ENCODE results near the gene MTURN. TPM values are rescaled to one million over a fixed set of nuclear protein-coding genes. Genes with fewer than 3 reads are reported as not detected.

The MTURN gene
- polyA plus RNA-seq, 1 donor (not counting 4 experiments of a cell fraction or from before 2014, with no cell fraction given), result 10.8 TPM

- FAIRE-seq (no peak), DNase-seq (ENCODE audit: low read depth, low spot score) (no peak)
- Histone ChIP-seq H3K9me1 (ENCODE audit: control insufficient read depth, extremely low read depth, insufficient read depth, low read length) (no peaks in the 10 kb centered on the region), H3K36me3 (ENCODE audit: control insufficient read depth in 2 of 2, extremely low read depth in 1 of 2, insufficient read depth in 2 of 2, low read length in 2 of 2) (peaks cover 3% of the 10 kb centered on the region in 2 experiments), H3K9me3 (ENCODE audit: control insufficient read depth, low read depth, low read length) (no peaks in the 10 kb centered on the region), H2AFZ (ENCODE audit: control insufficient read depth, low read length) (no peak overlapping the region), H3K4me3 (ENCODE audit: control insufficient read depth in 2 of 3, extremely low read depth in 1 of 3, insufficient read depth in 2 of 3, low read depth in 1 of 3, low read length in 3 of 3) (no peak overlapping the region), H3K4me1 (ENCODE audit: control insufficient read depth, extremely low read depth, insufficient read depth, low read length) (peaks cover 5% of the 10 kb centered on the region), H3K9ac (ENCODE audit: control insufficient read depth, extremely low read depth, insufficient read depth, low read length) (no peak overlapping the region), H3K27ac (ENCODE audit: control insufficient read depth, insufficient read depth, low read length) (no peak overlapping the region), H3K79me2 (ENCODE audit: control insufficient read depth, insufficient read depth, low read length) (no peaks in the 10 kb centered on the region), H3K4me2 (ENCODE audit: control insufficient read depth, extremely low read depth, insufficient read depth, low read depth, low read length) (no peak overlapping the region), H4K20me1 (ENCODE audit: control insufficient read depth, extremely low read depth, insufficient read depth, low read length) (no peaks in the 10 kb centered on the region), H3K27me3 (ENCODE audit: control insufficient read depth, extremely low read depth, insufficient read depth, low read length) (no peaks in the 10 kb centered on the region)
- TF ChIP-seq CTCF (optimal IDR thresholded peaks at IDR 0.05 in 1 of 3, IDR thresholded peaks at IDR 0.05 in 1 of 3, conservative IDR thresholded peaks at IDR 0.05 in 1 of 3; ENCODE audit: extremely low read depth in 1 of 3, insufficient read depth in 2 of 3, low read length in 3 of 3), result no peak
- TF ChIP-seq EZH2 (IDR thresholded peaks at IDR 0.05; ENCODE audit: low read length), result no peak
- dilution Hi-C loops (cut with MboI; ENCODE audit: extremely low pct_ligation_motif_present, low sequenced_read_pairs), result no loop called here
Observed at GRCh38 chr7:30154111-30154587, 19.4 kb downstream of the MTURN start.

GRCh38 chr7:30155481-30155880 lies 20.7 kb downstream of the MTURN start:
- no peak overlapping the region for H3K4me3 ChIP-seq (ENCODE audit: control insufficient read depth in 2 of 3, extremely low read depth in 1 of 3, insufficient read depth in 2 of 3, low read depth in 1 of 3, low read length in 3 of 3)
- H3K36me3 ChIP-seq (ENCODE audit: control insufficient read depth in 2 of 2, extremely low read depth in 1 of 2, insufficient read depth in 2 of 2, low read length in 2 of 2), result peaks cover 3% of the 10 kb centered on the region in 2 experiments
- TF ChIP-seq CTCF (optimal IDR thresholded peaks at IDR 0.05 in 1 of 3, IDR thresholded peaks at IDR 0.05 in 1 of 3, conservative IDR thresholded peaks at IDR 0.05 in 1 of 3; ENCODE audit: extremely low read depth in 1 of 3, insufficient read depth in 2 of 3, low read length in 3 of 3), result no peak
- no peak for TF ChIP-seq EZH2 (IDR thresholded peaks at IDR 0.05; ENCODE audit: low read length)
- FAIRE-seq, result no peak
- no peaks in the 10 kb centered on the region for H3K27me3 ChIP-seq (ENCODE audit: control insufficient read depth, extremely low read depth, insufficient read depth, low read length)
- no peaks in the 10 kb centered on the region for H3K9me1 ChIP-seq (ENCODE audit: control insufficient read depth, extremely low read depth, insufficient read depth, low read length)
- DNase-seq (ENCODE audit: low read depth, low spot score), result no peak
- H3K9me3 ChIP-seq (ENCODE audit: control insufficient read depth, low read depth, low read length), result no peaks in the 10 kb centered on the region
- H4K20me1 ChIP-seq (ENCODE audit: control insufficient read depth, extremely low read depth, insufficient read depth, low read length), result no peaks in the 10 kb centered on the region
- peaks cover 5% of the 10 kb centered on the region for H3K4me1 ChIP-seq (ENCODE audit: control insufficient read depth, extremely low read depth, insufficient read depth, low read length)
- H2AFZ ChIP-seq (ENCODE audit: control insufficient read depth, low read length), result no peak overlapping the region
- H3K9ac ChIP-seq (ENCODE audit: control insufficient read depth, extremely low read depth, insufficient read depth, low read length), result no peak overlapping the region
- dilution Hi-C loops (cut with MboI; ENCODE audit: extremely low pct_ligation_motif_present, low sequenced_read_pairs), result no loop called here
- no peak overlapping the region for H3K4me2 ChIP-seq (ENCODE audit: control insufficient read depth, extremely low read depth, insufficient read depth, low read depth, low read length)
- H3K27ac ChIP-seq (ENCODE audit: control insufficient read depth, insufficient read depth, low read length), result no peak overlapping the region
- H3K79me2 ChIP-seq (ENCODE audit: control insufficient read depth, insufficient read depth, low read length), result no peaks in the 10 kb centered on the region
